T-helper 17 cell (primary cell): ENCODE results near the gene ITK. TPM values are rescaled to one million over a fixed set of nuclear protein-coding genes. Genes with fewer than 3 reads are reported as not detected.

Source experiments
- ATAC-seq: fragments of 150-1000 bp; cut with Tn5 transposase; 2 replicates; pipeline ENCODE4 v1.10.0; 2021; ENCODE audit warnings: mild to moderate bottlenecking, moderate library complexity
- DNase-seq, 3 donors: peaks; one replicate each; pipeline versions ENCODE4 v3.0.0 to v3.0.0-alpha.2; 2020 to 2021
- H3K9me3 ChIP-seq: one replicate; pipeline ENCODE4 v1.7.0; 2013; ENCODE audit warnings: low read length, mild to moderate bottlenecking; ENCODE audit not compliant: control insufficient read depth, poor library complexity, severe bottlenecking
- H3K27ac Mint-ChIP-seq: one replicate; pipeline ENCODE4 v1.8.0; 2022; ENCODE audit warnings: mild to moderate bottlenecking, moderate library complexity, mixed read lengths
- H3K27me3 Mint-ChIP-seq: one replicate; pipeline ENCODE4 v1.8.0; 2022; ENCODE audit warnings: mixed read lengths
- H3K36me3 Mint-ChIP-seq: one replicate; pipeline ENCODE4 v1.8.0; 2022; ENCODE audit warnings: low read depth, mixed read lengths
- H3K4me1 Mint-ChIP-seq: one replicate; pipeline ENCODE4 v1.8.0; 2022; ENCODE audit warnings: mild to moderate bottlenecking, mixed read lengths
- H3K4me3 Mint-ChIP-seq: one replicate; pipeline ENCODE4 v1.8.0; 2022; ENCODE audit warnings: mild to moderate bottlenecking, moderate library complexity, mixed read lengths
- total RNA-seq, 4 donors: library from RNA in 2 of 4; stranded (reverse) in 2 of 4; gene quantifications; one replicate each; pipeline ENCODE4 v1.2.3 and lab custom pipeline; 2022 to 2026

ITK gene
- total RNA-seq, 2 donors from 2014 or later: 235 to 319 TPM

DNA sequence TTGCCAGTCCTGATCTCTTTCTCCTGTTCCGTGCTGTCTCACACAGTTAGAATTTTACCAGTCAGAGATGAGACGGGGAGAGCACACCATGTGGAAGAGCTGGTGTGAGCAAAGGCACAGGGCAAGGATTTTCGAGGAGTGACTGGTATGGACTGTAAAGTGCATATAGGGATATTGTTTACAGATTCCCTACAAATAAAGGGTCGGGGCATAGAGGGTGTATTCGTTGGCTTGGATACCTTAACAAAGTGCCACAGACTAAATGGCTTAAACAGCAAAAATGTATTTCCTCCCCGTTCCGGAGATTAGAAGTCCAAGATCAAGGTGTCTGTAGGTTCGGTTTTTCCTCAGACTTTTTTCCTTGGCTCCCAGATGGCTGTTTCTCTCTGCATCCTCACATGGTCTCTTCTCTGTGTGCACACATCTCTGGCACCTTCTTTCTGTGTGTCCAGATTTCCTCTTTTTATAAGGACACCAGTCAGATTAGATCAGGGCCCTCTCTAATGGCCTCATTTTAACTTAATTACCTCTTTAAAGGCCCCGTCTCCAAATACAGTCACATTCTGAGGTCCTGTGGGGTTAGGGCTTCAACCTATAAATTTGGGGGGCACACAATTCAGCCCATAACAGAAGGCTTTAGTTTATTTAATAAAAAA is 108.7 kb downstream of the ITK start:
- H3K4me3 Mint-ChIP-seq: no peak overlapping the region
- no peaks in the 10 kb centered on the region for H3K27me3 Mint-ChIP-seq

DNA sequence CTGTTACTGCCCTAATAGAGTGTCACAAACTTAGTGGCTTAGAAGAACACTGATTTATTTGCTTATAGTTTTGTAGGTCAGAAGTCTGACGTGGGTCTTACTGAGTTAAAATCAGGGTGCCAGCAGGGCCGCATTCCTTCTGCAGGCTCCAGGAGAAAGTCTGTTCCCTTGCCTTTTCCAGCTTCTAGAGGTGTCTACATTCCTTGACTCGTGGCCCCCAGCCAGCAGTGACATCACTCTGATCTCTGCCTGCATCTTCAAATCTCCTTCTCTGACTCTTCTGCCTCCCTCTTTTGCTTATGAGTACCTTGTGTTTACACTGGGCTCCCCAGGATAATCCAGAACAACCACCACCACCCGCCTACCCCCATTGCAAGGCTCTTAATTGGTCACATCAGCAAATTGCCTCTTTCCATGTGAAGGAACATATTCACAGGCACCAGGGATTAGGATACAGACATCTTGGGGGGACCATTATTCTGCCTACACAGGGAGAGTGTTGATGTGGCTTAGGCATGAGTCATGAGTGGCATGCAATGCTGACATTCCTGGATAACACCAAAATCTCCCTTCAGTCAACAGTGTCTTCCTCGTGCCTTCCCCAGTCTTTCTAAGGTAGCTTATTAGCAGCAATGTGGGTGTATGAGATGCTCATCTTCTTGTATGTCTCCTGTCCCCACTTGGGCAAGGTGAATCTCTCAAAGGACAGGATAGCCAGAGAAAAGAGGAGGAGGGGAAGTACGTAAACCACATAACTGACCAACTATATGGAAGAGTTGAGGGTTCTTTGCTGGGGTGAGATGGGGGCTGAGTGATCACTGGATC is 109.7 kb downstream of the ITK start:
- Mint-ChIP-seq H3K4me1 (peaks cover 31% of the 10 kb centered on the region), H3K27me3 (no peaks in the 10 kb centered on the region), H3K27ac (peak overlapping the region; percentile 95), H3K4me3 (no peak overlapping the region), H3K36me3 (peaks cover 5% of the 10 kb centered on the region)
- ATAC-seq (no peak), DNase-seq (no peak)
- no peaks in the 10 kb centered on the region for H3K9me3 ChIP-seq

More for the DNA sequence above, 108.7 kb downstream of the ITK start:
- Mint-ChIP-seq H3K4me1 (peaks cover 31% of the 10 kb centered on the region), H3K27ac (peak overlapping the region; percentile 95), H3K36me3 (peaks cover 5% of the 10 kb centered on the region)
- no peak for DNase-seq
- no peak for ATAC-seq
- H3K9me3 ChIP-seq: no peaks in the 10 kb centered on the region

DNA sequence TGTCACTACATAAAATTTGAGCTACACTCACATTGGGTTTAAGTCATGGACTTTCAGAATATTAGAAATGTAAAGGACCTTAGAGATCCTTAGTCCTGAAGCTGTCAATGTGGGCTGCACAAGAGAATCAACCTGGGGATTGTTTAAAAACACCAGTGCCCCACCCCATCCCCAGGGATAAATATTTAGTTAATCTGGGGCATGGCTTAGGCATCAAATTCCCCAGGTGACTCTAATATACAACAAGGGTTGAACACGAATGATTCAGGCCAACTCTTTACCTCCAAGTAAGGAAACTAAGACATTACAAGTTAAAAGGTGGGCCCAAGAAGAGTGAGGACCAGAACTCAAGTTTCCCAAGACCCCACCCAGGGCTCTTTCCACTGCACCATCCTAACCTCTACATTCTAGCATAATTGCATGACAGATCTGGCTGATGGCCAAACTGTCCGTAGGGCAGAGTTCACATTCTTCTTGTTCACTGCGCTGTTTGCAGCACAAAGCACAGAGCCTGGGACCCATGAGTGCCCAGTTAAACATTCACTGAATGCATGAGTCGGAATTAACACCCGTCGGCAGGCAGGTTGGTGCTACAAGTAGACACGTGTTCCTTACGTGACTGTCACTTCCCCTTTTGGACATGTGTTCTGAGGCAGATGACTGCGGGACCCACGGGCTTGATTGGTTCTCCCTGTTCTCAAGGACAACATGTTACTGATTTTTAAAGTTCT is 110.5 kb downstream of the ITK start:
- peaks cover 9% of the 10 kb centered on the region for H3K36me3 Mint-ChIP-seq
- no peak overlapping the region for H3K4me3 Mint-ChIP-seq

DNA sequence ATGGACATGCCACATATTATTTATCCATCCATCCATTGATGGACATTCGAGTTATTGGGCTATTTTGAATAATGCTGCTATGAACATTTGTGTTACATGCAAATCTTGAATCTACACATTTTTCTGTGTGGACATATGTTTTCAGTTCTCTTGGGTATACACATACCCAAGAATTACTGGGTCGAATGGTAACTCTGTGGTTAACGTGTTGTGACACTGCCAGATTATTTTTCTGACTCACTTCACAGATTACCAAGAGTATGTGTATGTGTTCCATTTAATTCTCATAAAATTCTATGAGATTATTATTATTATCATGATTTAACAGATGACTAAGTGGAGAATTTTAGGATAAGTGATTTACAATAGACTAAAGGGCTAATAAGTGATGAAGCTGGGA is 112.0 kb downstream of the ITK start:
- DNase-seq: no peak
- Mint-ChIP-seq H3K36me3 (peaks cover 11% of the 10 kb centered on the region), H3K27ac (peak overlapping the region; percentile 95), H3K4me3 (no peak overlapping the region), H3K27me3 (no peaks in the 10 kb centered on the region), H3K4me1 (peaks cover 43% of the 10 kb centered on the region)
- H3K9me3 ChIP-seq: no peaks in the 10 kb centered on the region
- ATAC-seq: no peak

More for the DNA sequence above, 110.5 kb downstream of the ITK start:
- no peak for DNase-seq
- Mint-ChIP-seq H3K27ac (peak overlapping the region; percentile 95), H3K27me3 (no peaks in the 10 kb centered on the region), H3K4me1 (peaks cover 36% of the 10 kb centered on the region)
- H3K9me3 ChIP-seq: no peaks in the 10 kb centered on the region
- peak; percentile 48 for ATAC-seq

DNA sequence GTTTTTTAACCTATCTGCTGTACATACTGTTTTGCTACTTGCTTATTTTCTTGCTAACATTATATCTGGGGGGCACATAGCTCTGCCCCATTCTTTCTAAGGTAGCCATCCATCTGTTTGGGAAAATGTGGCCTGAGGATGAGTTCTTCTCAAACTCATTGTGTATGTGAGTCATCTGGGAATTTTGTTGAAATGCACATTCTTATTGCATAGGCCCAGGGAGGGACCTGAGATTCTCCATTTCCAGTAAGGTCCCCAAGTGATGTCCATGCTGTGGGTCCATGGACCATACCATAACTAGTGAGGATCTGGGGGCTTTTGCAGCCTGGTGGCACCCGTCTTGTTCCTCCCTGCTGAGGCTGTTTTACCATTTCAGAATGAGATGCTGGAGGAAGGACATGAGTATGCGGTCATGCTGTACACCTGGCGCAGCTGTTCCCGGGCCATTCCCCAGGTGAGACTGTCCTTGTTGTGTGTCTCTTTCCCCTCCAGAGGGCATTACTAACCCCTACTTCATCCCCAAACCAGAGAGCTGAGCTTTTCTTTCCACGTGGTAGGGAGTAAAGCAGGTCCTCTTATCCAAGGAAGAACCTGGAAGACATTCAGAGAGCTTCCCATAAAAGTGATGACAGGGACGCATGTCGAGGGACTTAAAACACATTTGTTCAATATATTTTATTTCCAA is 113.9 kb downstream of the ITK start:
- no peaks in the 10 kb centered on the region for H3K9me3 ChIP-seq
- peak overlapping the region; percentile 95 for H3K27ac Mint-ChIP-seq
- ATAC-seq (peak; percentile 10), DNase-seq (no peak)
- H3K4me1 Mint-ChIP-seq: peaks cover 45% of the 10 kb centered on the region
- no peak overlapping the region for H3K4me3 Mint-ChIP-seq
- H3K27me3 Mint-ChIP-seq: no peaks in the 10 kb centered on the region
- peaks cover 15% of the 10 kb centered on the region for H3K36me3 Mint-ChIP-seq

DNA sequence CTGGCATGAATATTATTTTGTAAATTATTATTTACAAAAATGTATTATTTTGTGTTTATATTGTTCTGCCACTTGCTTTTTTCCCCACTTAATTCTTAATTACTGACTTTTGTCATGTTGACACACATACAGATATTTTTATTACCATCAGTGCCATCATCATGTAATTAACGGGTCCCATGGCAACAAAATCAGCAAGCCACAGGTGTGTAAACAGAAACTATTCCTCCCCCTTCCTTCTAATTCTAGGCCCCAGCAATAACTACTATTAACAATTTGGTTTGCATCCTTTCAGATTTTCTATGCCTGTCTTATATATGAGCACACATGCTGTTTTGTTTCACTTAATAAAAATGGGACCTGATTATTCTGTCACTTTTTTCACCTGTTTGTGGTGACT is 114.6 kb downstream of the ITK start:
- peak; percentile 67 for ATAC-seq
- H3K9me3 ChIP-seq: no peaks in the 10 kb centered on the region
- Mint-ChIP-seq H3K4me1 (peaks cover 44% of the 10 kb centered on the region), H3K4me3 (no peak overlapping the region), H3K27me3 (no peaks in the 10 kb centered on the region), H3K36me3 (peaks cover 15% of the 10 kb centered on the region), H3K27ac (peak overlapping the region; percentile 95)
- DNase-seq: no peak

DNA sequence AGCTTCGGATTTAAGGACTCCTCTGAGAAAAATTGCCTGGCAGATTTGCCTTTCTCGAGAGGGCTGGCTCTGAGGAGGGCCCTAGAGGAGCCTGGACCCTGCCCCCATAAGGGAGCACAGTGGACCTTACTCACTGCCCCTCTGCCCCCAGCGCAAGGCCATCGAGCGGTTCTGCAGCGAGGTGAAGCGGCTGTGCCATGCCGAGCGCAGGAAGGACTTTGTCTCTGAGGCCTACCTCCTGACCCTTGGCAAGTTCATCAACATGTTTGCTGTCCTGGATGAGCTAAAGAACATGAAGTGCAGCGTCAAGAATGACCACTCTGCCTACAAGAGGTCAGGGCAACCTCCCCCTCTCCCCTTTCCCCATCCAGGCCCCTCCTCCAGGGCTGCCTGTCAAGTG is 119.9 kb downstream of the ITK start:
- Mint-ChIP-seq H3K4me3 (no peak overlapping the region), H3K36me3 (peaks cover 9% of the 10 kb centered on the region), H3K27me3 (no peaks in the 10 kb centered on the region), H3K4me1 (peaks cover 49% of the 10 kb centered on the region), H3K27ac (peak overlapping the region; percentile 95)
- ATAC-seq (no peak), DNase-seq (no peak)
- no peaks in the 10 kb centered on the region for H3K9me3 ChIP-seq

DNA sequence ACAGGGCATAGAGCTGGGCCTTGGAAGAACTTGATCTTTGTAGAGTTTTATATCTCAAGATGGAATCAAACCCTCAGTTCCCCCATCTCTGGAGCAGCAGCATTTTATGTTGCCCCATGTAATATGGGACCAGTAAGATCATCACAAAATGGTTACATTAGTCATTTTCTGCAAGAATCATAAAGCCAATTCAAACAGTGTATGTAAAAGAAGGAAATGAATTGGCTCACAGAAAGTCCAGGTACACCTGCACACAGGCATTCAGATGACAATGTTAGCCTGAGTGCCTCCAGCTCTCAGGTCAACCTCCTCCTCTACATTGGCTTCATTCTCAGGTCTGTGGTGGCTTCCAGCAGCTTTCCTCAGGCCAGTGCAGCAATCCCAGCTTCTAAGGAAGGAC is 120.4 kb downstream of the ITK start:
- H3K9me3 ChIP-seq: no peaks in the 10 kb centered on the region
- DNase-seq (no peak), ATAC-seq (no peak)
- Mint-ChIP-seq H3K4me1 (peaks cover 50% of the 10 kb centered on the region), H3K27me3 (no peaks in the 10 kb centered on the region), H3K4me3 (no peak overlapping the region), H3K27ac (peak overlapping the region; percentile 95), H3K36me3 (peaks cover 9% of the 10 kb centered on the region)

DNA sequence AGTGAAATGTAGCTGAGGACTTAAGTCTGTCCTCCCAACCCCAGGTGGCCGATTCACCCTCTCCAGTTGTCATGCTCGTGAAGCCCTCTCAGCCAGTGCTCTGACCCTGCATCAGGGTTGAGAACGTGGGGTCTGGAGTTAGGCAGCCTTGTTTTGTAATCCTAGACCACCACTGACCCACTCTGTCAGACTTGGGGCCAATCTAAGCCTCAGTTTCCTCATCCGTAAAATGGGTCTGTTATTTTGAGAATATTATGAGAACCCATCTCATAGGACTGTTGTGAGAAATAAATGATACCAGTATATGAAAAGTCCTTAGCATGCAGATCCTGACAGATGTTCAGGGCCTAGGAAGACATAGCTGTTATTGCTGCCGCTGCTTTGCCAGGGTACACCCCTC is 122.4 kb downstream of the ITK start:
- Mint-ChIP-seq H3K27me3 (no peaks in the 10 kb centered on the region), H3K36me3 (peaks cover 8% of the 10 kb centered on the region), H3K27ac (peak overlapping the region; percentile 93), H3K4me1 (peaks cover 56% of the 10 kb centered on the region), H3K4me3 (no peak overlapping the region)
- ATAC-seq: no peak
- DNase-seq: no peak
- H3K9me3 ChIP-seq: no peaks in the 10 kb centered on the region

DNA sequence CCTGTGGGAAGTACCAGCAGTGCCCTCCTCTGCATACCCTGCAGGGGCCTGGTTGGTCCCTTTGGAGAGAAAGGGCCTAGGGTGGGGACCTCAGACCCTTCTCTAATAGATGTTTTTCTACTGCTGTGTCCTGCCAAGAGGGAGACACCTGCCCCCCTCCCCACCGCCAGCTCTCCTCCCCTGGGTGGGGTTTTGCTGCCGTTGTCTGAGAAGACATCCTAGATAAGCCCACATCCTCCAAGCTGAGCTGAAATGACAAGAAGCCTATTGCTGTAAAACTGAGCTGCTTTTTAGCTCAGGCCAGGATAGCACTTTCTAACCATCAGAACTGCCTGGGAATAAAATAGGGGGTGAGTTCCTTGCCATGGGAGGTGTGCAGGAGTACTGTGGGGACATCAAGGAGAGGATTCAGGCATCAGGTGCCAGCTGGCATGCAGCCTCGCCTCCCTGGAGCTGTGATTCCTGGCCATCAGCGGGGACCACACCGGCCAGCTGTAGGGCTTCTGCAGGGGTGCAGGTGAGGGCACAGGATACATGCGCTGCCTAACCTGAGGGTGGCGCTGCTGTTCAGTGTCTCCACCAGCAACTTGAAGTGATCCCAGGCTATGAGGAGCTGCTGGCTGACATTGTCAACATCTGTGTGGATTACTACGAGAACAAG is 123.2 kb downstream of the ITK start:
- Mint-ChIP-seq H3K27me3 (no peaks in the 10 kb centered on the region), H3K4me3 (peak overlapping the region; percentile 67), H3K27ac (peak overlapping the region; percentile 93), H3K36me3 (peaks cover 8% of the 10 kb centered on the region), H3K4me1 (peaks cover 57% of the 10 kb centered on the region)
- DNase-seq (peak in 2 of 3 donors; percentile 38 to 40), ATAC-seq (peak; percentile 74)
- H3K9me3 ChIP-seq: no peaks in the 10 kb centered on the region
